Thyroid gland (tissue), 4 donors: ENCODE results near the gene TET3.

ENCODE experiments used
- POLR2A ChIP-seq, 2 donors: fragments of 450-650 bp; IDR thresholded peaks; one replicate each; pipeline ENCODE4 v1.6.1; 2017; ENCODE audit warnings: antibody characterized with exemption in 2 of 2, mild to moderate bottlenecking in 2 of 2, moderate library complexity in 1 of 2
- TF ChIP-seq, protein P1 (sequence below), 6 experiments: fragments of 200-600 bp in 3 of 6; fragments of 450-650 bp in 3 of 6; sonication (generic) in 3 of 6; IDR thresholded peaks; one replicate each; pipeline ENCODE4 v1.5.1; 2016 to 2019; ENCODE audit warnings: antibody characterized with exemption in 6 of 6, mild to moderate bottlenecking in 2 of 6, inconsistent platforms in 1 of 6, moderate library complexity in 1 of 6

DNA sequence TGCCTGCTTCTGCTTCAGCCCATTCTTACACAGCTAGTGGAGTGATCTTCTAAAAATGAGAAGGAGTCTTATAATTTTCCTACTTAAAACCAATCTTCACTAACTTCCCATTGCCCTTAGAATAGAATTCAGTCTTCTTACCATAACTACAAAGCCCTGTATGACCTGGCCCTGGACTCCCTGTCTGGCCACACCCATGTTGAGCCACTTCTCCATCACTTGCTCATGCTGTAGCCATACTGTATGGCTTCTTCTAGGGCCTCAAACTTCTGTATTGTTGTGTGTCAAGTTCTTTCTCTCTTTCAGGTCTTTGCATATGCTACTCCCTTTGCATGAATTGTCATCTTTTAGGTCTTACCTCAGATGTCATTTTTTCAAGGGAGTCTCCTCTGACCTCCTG is 46.8 kb upstream of the TET3 start:
- TF ChIP-seq, protein P1, sequence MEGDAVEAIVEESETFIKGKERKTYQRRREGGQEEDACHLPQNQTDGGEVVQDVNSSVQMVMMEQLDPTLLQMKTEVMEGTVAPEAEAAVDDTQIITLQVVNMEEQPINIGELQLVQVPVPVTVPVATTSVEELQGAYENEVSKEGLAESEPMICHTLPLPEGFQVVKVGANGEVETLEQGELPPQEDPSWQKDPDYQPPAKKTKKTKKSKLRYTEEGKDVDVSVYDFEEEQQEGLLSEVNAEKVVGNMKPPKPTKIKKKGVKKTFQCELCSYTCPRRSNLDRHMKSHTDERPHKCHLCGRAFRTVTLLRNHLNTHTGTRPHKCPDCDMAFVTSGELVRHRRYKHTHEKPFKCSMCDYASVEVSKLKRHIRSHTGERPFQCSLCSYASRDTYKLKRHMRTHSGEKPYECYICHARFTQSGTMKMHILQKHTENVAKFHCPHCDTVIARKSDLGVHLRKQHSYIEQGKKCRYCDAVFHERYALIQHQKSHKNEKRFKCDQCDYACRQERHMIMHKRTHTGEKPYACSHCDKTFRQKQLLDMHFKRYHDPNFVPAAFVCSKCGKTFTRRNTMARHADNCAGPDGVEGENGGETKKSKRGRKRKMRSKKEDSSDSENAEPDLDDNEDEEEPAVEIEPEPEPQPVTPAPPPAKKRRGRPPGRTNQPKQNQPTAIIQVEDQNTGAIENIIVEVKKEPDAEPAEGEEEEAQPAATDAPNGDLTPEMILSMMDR (IDR thresholded peaks at IDR 0.05) = no peak
- no peak for TF ChIP-seq POLR2A (IDR thresholded peaks at IDR 0.05)
